Smooth muscle cell (in vitro differentiated cells): ENCODE data around the gene TMEM131L. TPM values are rescaled to one million over a fixed set of nuclear protein-coding genes. Genes with fewer than 3 reads are reported as not detected.

ENCODE experiments used
- DNase-seq: peaks from one replicate; lab custom pipeline; 2025; ENCODE audit not compliant: unreplicated experiment; lab: John Stamatoyannopoulos, UW
- H2AFZ ChIP-seq: fragments of 200-600 bp; sonication (generic); 2 replicates; pipeline ENCODE4 v1.6.0; 2016; ENCODE audit warnings: antibody characterized with exemption, low read depth, mild to moderate bottlenecking
- H3F3A ChIP-seq: fragments of 200-600 bp; sonication (generic); 2 replicates; pipeline ENCODE4 v1.6.0; 2017; ENCODE audit warnings: antibody characterized with exemption, low read depth
- H3K27ac ChIP-seq: fragments of 200-600 bp; sonication (generic); 2 replicates; pipeline ENCODE4 v1.5.1; 2016; ENCODE audit warnings: low read depth, mild to moderate bottlenecking
- H3K27me3 ChIP-seq: fragments of 200-600 bp; sonication (generic); 2 replicates; pipeline ENCODE4 v1.6.1; 2016; ENCODE audit warnings: low read depth, mild to moderate bottlenecking
- H3K36me3 ChIP-seq: fragments of 200-600 bp; sonication (generic); 2 replicates; pipeline ENCODE4 v1.5.1; 2016; ENCODE audit warnings: low read depth
- H3K4me1 ChIP-seq: fragments of 200-600 bp; sonication (generic); 2 replicates; pipeline ENCODE4 v1.5.1; 2016; ENCODE audit warnings: low read depth
- H3K4me2 ChIP-seq: fragments of 200-600 bp; sonication (generic); 2 replicates; pipeline ENCODE4 v1.6.0; 2016; ENCODE audit warnings: mild to moderate bottlenecking
- H3K4me3 ChIP-seq: fragments of 200-600 bp; sonication (generic); 2 replicates; pipeline ENCODE4 v1.5.1; 2016; ENCODE audit warnings: mild to moderate bottlenecking
- H3K79me2 ChIP-seq: fragments of 200-600 bp; sonication (generic); 2 replicates; pipeline ENCODE4 v1.6.0; 2016; ENCODE audit warnings: low read depth, mild to moderate bottlenecking
- H3K9ac ChIP-seq: fragments of 200-600 bp; sonication (generic); 2 replicates; pipeline ENCODE4 v1.6.0; 2016; ENCODE audit warnings: low read depth
- H3K9me3 ChIP-seq: fragments of 200-600 bp; sonication (generic); replicated peaks from 2 replicates; pipeline ENCODE4 v1.5.1; 2016; ENCODE audit warnings: low read depth
- H4K20me1 ChIP-seq: fragments of 200-600 bp; sonication (generic); 2 replicates; pipeline ENCODE4 v1.6.0; 2016; ENCODE audit warnings: low read depth
- CTCF ChIP-seq: fragments of 200-600 bp; sonication (generic); IDR thresholded peaks from 2 replicates; pipeline ENCODE4 v1.5.1; 2017; ENCODE audit warnings: borderline replicate concordance, mild to moderate bottlenecking, antibody characterized with exemption; ENCODE audit not compliant: insufficient read depth, poor library complexity, severe bottlenecking
- WGBS: methylation state at CpG from one replicate; pipeline ENCODE4 v1.1.7; 2016; ENCODE audit warnings: low lambda C conversion rate; 5-methylcytosine and 5-hydroxymethylcytosine counted together
- polyA plus RNA-seq: library from polyadenylated mRNA; unstranded; fragments of >200 nt; fragmentation: Nextera tagmentation; extraction: Ambion mirVana; gene quantifications from 2 replicates; pipeline ENCODE4 v1.2.1, GENCODE V29; 2016
- total RNA-seq: library from RNA; depleted of rRNA; stranded (reverse); fragments of >200 nt; gene quantifications from 2 replicates; pipeline ENCODE4 v1.2.3, GENCODE V29; 2014

TMEM131L gene
- total and polyA plus RNA-seq, 2 experiments from 2014 or later = 4.3 to 6.7 TPM

GRCh38 chr4:153619811-153620210 is 153.7 kb downstream of the TMEM131L start:
- Histone ChIP-seq H3F3A (no peaks in the 10 kb centered on the region), H3K4me1 (peaks cover 13% of the 10 kb centered on the region), H3K4me2 (no peak overlapping the region), H3K36me3 (no peaks in the 10 kb centered on the region), H3K9ac (no peak overlapping the region), H4K20me1 (no peaks in the 10 kb centered on the region), H3K4me3 (no peak overlapping the region), H3K27me3 (no peaks in the 10 kb centered on the region), H3K9me3 (no peaks in the 10 kb centered on the region), H3K27ac (no peak overlapping the region), H3K79me2 (no peaks in the 10 kb centered on the region), H2AFZ (no peak overlapping the region)
- TF ChIP-seq CTCF = no peak
- no peak for DNase-seq
- 71% methylated on average over 2 of the region's 2 CpGs for WGBS

- Histone ChIP-seq H3K4me1 (peaks cover 13% of the 10 kb centered on the region), H3K27ac (no peak overlapping the region), H3K36me3 (no peaks in the 10 kb centered on the region), H3K9me3 (no peaks in the 10 kb centered on the region), H3K4me3 (no peak overlapping the region), H3K27me3 (no peaks in the 10 kb centered on the region), H2AFZ (no peak overlapping the region), H4K20me1 (no peaks in the 10 kb centered on the region), H3K4me2 (no peak overlapping the region), H3K79me2 (no peaks in the 10 kb centered on the region), H3K9ac (no peak overlapping the region), H3F3A (no peaks in the 10 kb centered on the region)
- TF ChIP-seq CTCF = no peak
- WGBS = 83% methylated on average over 1 of the region's 1 CpG
- no peak for DNase-seq
Observed at GRCh38 chr4:153620352-153620751, 154.2 kb downstream of the TMEM131L start.

- 98% methylated on average over 5 of the region's 5 CpGs for WGBS
Observed at GRCh38 chr4:153622093-153622492, 155.9 kb downstream of the TMEM131L start.

More at GRCh38 chr4:153622093-153622492, 155.9 kb downstream of the TMEM131L start:
- Histone ChIP-seq H3K36me3 (no peaks in the 10 kb centered on the region), H3K27me3 (no peaks in the 10 kb centered on the region), H3K4me3 (no peak overlapping the region), H2AFZ (no peak overlapping the region), H3K9ac (no peak overlapping the region), H3K79me2 (no peaks in the 10 kb centered on the region), H3K4me1 (peaks cover 13% of the 10 kb centered on the region), H3K9me3 (no peaks in the 10 kb centered on the region), H3F3A (no peaks in the 10 kb centered on the region), H4K20me1 (no peaks in the 10 kb centered on the region), H3K4me2 (no peak overlapping the region), H3K27ac (no peak overlapping the region)
- DNase-seq = no peak
- TF ChIP-seq CTCF = no peak
